ENCODE data around the gene MAJIN.

The MAJIN gene

DNA sequence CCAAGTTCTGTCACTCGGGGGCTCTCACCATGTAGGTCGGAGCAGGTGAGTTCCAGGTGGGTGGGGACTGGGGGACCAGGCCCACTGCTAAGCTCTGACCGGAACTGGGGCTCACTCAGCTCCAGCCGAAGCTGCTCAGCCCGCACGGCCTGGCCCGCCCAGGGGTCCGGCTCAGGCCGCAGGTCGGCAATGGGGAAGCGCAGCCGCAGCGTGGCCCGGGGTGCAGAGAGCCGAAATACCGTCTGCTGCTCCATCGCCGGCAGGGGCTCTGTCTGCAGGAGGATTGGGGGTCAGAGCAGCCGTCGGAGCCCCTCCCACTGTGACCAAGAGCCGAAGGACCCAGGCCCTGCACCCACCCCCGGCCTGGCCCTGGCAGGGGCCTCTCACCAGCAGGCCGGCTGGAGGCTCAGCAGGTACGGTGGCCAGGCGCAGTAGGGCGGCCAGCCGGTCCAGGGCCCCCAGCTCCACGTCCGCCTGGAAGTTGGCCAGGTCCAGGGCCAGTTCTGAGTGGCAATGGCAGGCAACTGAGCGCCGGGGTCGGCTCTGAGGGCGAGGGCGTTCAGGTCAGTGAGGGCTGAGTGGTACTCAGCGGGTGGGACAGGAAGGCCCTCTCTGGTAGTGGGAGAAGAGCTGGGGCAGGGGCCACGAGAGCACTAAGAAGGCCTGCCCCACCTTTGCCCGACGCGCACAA is 62.1 kb downstream of the MAJIN start:
- DNase-seq = no peak

- DNase-seq = no peak
Observed at GRCh38 chr11:64908766-64909165, 63.1 kb downstream of the MAJIN start.

DNA sequence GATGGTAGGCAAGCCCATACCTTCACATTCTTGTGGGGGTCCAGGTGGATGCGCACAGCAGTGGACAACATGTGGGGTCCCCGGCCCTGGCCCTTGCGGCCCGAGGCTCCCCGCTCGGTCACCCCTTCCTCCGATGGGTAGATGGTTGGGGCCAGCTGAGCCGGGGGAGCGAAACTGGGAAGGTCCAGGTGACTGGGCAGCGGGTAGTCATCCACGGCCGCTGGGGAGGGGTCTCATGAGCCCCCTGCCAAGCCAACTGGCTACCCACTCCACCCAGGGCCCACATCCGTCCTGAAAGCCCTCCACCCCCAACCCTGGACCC is 65.6 kb downstream of the MAJIN start:
- DNase-seq = no peak

DNA sequence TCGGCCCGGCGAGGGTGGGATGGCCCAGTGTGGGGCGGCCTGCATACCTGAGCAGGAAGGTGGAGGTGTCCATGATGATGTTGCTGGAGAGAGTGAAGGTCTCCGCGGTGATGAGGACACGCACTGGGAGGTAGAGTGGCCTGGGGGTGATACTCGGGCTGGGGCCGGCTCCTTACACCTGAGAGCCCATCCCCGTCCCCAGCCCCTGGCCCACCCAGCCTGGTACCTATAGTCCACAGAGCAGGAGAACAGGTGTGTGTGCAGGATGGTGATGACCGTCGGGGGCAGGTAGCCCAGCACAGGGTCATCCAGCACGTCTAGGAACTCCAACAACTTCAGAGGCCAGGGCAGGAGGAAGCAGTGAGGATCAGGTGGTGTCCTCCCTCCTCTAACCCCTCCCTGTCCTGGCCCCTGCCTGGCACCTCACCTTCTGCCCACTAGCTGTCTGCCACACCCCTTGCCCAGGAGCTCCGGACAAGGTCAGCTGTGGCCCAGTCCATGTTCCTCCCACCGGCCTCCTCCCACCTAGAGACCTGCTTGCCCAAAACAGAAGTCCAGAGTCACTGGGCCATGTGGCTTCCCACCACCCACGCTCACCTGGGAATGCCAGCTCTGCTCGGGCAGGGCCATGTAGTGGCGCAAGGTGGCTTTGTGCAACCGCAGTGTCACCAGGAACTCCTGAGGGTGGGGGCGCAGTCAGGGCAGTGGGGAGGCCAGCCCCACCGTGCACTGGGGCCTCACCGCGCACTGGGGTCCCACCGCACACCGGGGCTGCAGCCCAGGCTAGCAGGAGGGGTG is 66.2 kb downstream of the MAJIN start:
- no peak for DNase-seq

DNA sequence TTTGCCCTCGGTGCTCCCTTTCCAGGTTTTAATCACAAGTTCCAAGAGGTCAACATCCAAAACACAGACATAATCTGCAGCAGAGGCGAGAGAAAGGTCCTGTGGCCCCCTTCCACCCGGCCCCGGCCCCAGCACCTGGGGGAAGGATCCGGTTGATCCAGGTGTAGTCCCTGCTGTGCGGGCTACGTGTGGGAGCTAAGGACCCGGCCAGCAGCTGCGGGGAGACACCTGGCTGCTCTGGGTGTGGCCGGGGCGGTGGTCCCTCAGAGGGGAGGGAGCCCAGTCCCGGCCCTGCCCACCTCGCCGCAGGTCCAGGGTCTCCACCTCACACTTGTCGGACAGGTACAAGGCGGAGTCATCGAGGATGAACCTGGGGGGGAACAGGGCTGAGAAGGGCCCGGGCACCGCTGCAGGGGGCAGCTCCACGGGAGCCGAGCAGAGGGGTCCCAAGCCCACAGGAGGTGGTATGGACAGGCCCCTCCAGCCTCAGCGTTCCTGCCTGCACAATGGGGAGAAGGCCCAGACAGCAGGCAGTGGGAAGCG is 68.5 kb downstream of the MAJIN start:
- DNase-seq = no peak

DNA sequence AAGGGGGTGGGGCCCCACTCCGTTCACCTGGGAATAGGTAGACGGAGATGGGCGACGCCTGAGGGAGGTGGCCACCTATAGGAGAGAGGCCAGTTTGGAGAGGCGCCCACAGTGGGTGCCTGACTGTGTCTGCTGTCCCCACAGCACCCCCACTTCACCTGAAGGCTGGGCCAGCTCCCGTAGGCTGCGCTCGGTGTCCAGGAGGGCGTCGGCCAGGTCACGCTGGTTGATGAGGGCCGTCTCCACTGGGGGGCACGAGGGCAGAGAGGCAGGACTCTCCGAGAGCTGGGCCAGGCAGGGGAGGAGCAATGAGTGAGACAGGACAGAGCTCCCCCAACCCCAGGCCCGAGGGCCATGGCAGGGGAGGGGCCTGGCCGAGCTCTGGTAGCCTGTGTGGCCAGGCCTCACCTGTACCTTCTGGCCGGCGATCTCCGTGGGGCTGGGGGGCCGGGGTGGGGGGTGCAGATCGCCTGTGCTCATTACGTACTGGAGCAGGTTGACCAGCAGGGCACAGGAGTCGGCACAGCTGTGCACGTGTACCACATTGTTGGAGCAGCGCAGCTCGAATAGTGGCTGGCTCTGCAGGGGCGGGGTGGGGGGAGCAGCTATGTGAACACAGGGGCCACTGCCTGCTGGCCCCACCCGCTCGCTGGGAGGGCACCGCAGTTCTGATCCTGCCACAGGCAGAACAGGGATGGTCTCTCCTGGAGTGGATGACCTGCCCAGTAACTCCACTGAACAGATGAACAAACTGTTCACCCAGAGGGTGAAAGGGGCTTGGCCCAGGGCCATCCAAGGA is 69.6 kb downstream of the MAJIN start:
- DNase-seq = no peak

GRCh38 chr11:64900774-64901173 is 71.1 kb downstream of the MAJIN start:
- DNase-seq = no peak

- no peak for DNase-seq
Observed at GRCh38 chr11:64900263-64900678, 71.6 kb downstream of the MAJIN start.

DNA sequence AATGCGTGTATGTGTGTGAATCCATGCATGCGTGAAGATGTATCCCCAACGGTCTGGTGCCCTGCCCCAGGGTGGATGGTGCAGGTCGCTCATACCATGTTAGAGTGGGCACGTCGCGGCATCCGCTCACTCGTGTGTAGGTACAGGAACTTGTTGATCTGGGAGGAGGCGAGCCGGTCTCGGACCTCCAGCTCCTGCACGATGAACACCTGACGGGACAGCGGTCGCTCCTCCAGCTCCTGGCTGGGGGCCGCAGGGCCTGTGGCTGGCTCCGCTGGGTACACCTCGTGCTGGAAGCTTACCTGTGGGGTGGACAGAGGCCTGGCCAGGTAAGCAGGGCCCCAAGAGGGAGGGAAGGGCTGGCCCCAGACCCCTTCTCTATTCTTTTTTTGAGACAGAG is 73.4 kb downstream of the MAJIN start:
- DNase-seq = no peak

- DNase-seq = no peak
Observed at GRCh38 chr11:64898076-64898445, 73.8 kb downstream of the MAJIN start.

DNA sequence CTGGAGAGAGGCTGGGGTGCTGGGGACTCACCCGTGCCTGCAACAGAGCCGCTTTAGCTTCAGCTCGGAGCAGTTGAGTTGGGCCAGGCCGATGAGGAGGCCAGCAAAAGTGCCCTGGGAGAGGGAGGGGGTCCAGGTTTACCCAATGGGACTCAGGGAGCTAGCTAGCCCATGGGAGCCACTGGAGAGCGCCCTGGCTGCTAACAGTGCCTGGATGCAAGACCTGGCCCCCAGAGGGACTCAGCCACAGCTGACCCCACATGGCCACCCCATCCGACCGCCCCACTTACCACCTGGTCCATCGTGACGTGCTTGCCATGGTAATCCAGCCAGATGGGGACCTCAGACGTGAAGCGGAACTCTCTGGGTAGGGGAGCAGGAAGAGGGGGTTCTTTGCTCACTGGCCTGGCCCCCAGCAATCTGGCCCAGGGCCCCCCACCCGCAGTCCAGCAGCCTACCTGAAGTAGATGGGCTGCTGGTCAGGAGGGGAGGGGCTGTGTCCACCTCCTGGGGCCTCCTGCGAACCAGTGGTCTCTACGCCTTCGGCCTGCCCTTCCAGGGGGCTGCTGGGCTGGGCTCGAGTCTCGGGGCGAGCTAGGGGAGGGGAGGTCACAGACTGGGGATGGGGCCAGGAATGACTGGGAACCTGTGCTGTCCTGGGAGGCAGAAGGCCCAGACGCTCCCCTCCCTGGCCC is 74.4 kb downstream of the MAJIN start:
- no peak for DNase-seq

GRCh38 chr11:64896448-64897022 is 75.4 kb downstream of the MAJIN start:
- no peak for DNase-seq

DNA sequence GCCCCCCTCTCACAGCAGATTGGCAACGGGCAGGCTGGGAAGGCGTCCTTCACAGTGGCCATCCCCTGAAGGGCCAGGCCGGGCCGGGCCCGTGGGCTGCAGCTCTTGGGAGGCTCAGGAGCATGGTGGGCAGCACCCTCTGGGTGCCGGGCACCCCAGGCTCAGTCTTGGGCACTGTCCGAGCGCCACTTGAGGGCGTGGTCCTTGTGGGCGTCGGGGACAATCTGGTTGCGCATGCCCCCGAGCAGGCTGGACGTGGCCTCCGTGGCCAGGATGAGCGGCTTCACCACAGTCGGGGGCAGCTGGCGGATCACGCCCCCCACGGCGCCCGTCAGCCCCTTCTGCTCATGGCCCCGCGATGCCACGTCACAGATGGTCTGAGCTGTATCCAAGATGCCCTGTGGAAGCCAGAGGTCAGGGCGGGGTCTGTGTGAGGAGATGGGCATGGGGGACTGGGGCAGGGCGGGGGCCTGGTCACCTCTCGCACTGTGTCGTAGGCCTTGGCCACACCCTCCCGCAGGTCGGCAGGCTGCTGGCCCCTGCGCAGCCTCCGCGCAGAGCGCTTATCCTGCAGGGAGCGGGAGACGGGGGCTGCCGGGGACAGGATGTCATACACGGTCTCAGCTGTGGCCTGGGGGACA is 77.0 kb downstream of the MAJIN start:
- DNase-seq = no peak

DNA sequence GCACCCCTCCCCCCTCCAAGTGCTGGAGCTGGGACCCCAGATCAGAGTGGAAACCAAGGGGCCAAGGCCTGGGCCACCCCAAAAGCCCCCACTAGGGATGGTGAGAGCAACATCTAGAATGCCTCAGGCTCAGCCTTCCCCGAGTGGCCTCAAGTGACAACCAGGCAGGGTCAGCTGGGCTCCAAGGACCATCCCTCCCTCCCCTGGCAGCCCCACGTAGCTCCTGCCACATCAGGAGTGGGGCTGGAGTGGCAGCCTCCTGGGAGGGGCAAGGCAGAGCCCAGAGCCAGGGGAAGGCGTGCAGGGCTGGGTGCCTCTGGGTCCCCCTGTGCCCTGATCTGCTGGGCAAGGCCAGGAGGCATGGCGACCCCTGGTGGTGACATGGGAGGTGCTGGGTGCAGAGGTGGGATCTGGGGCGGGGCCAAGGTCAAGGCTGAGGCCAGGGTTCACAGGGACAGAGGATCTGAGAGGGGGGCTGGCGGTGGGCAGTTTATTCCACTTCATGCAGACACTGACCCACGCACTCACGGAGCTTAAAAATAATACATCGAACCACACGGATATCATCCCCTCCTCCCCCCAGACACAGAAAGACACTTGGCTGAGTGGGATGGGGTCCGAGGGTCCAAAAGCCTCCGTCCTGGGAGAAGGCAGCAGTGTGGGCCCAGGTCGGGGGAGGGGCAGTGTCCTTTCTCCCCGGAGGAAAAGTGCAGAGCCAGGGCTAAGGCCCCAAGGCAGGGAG is 77.7 kb downstream of the MAJIN start:
- no peak for DNase-seq

GRCh38 chr11:64893194-64894069 is 78.5 kb downstream of the MAJIN start:
- no peak for DNase-seq

DNA sequence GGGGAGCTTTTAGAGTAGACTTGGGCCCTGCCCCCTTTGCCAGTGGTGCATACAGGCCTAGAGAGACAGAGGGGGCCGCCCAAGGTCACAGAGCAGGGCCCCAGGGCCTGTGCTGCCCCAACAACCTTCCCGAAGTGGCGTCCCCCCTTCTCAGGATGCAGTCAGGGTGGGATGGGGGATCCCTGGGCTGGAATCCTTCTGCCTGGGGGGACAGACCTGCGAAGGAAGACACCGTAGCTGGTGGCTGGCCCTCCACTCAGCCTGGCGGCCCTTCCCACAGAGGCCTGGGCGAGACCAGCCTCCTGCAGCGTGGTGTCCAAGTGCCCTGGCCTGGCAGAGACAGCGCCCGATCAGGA is 79.1 kb downstream of the MAJIN start:
- DNase-seq = no peak

DNA sequence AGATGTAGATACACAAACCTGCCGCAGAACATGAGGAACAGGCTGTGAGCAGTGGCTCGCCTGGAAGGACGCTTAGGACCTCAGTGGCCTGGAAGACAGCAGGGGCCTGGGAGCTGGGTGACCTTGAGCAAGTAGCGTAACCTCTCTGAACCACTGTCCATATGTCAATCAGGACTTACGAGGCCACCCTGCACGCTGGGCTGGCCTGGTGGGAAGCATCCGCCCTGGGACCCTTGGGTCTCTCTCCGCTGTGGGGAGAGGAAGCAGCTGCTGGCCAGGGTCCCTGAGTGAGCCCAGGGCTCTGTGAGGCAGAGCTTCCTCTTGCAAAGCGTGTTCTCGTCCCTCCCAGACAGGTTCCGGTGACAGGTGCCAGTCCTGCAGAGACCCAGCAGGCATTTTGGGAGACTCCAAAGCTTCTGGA is 79.5 kb downstream of the MAJIN start:
- no peak for DNase-seq

- DNase-seq = no peak
Observed at GRCh38 chr11:64891880-64892279, 80.0 kb downstream of the MAJIN start.

DNA sequence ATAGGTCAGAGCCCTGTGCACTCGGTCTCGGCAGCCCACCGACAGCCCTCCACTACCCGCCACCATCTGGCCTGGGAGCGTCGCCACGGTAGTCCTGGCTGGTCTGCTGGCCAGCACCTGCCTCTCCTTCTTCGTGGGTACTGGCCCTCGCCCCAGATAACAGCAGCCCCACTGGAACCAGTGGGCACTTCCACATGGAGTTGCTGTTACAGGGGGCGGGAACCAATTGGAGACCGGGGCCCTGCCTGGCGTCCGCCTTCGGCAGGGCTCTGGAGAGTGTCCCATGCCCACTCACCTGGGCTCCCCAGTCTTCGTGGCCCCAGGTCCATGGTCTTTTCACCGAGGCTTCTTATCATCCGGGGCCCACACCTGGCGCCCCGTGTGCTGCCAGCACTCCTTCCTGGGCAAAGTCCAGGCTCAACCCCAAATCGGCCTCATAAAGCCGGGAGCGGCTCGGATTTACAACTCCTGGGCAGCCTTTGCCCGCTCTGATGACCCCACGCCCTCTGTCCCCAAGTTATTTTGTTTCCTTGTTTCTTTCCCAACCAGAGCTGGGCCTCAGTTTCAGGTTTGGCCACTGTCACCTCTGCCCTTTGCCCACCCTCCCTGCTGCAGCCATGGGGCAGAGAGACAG is 80.6 kb downstream of the MAJIN start:
- no peak for DNase-seq

GRCh38 chr11:64890522-64890939 is 81.4 kb downstream of the MAJIN start:
- no peak for DNase-seq

Measured in GF-D8 (cell line).